Endodermal cell (in vitro differentiated cells): ENCODE measurements around the gene LMO7. TPM values are rescaled to one million over a fixed set of nuclear protein-coding genes. Genes with fewer than 3 reads are reported as not detected.

Source experiments
- DNase-seq: peaks from one replicate; pipeline ENCODE4 v3.0.0-alpha.2; 2017
- H3K27ac ChIP-seq: 2 replicates; pipeline ENCODE4 v1.5.1; 2013; ENCODE audit warnings: mild to moderate bottlenecking, low read depth, low read length, moderate library complexity
- H3K27me3 ChIP-seq: 2 replicates; pipeline ENCODE4 v1.6.1; 2013; ENCODE audit warnings: mild to moderate bottlenecking, low read length, moderate library complexity; ENCODE audit not compliant: insufficient read depth, control insufficient read depth, poor library complexity, severe bottlenecking
- H3K36me3 ChIP-seq: 2 replicates; pipeline ENCODE4 v1.7.0; 2013; ENCODE audit warnings: mild to moderate bottlenecking, low read length, moderate library complexity; ENCODE audit not compliant: control insufficient read depth, insufficient read depth
- H3K4me1 ChIP-seq: one replicate; pipeline ENCODE4 v1.7.0; 2013; ENCODE audit warnings: low read length; ENCODE audit not compliant: control insufficient read depth, insufficient read depth
- H3K4me3 ChIP-seq: 2 replicates; pipeline ENCODE4 v1.5.1; 2013; ENCODE audit warnings: mild to moderate bottlenecking, low read length, moderate library complexity
- H3K9ac ChIP-seq: 2 replicates; pipeline ENCODE4 v1.6.1; 2013; ENCODE audit warnings: mild to moderate bottlenecking, low read length, moderate library complexity; ENCODE audit not compliant: poor library complexity, severe bottlenecking; ENCODE audit errors: extremely low read depth
- H3K9me3 ChIP-seq: 2 replicates; pipeline ENCODE4 v1.6.1; 2013; ENCODE audit warnings: mild to moderate bottlenecking, low read length, moderate library complexity; ENCODE audit not compliant: control insufficient read depth
- H3K27ac Mint-ChIP-seq: 2 replicates; pipeline ENCODE4 v1.8.0; 2020; ENCODE audit warnings: mixed read lengths
- H3K27me3 Mint-ChIP-seq: 2 replicates; pipeline ENCODE4 v1.8.0; 2021; ENCODE audit warnings: mild to moderate bottlenecking, mixed read lengths; ENCODE audit not compliant: insufficient read depth
- H3K36me3 Mint-ChIP-seq: 2 replicates; pipeline ENCODE4 v1.8.0; 2020; ENCODE audit warnings: low read depth, mixed read lengths
- H3K4me1 Mint-ChIP-seq: 2 replicates; pipeline ENCODE4 v1.8.0; 2020; ENCODE audit warnings: mixed read lengths
- H3K4me3 Mint-ChIP-seq: 2 replicates; pipeline ENCODE4 v1.8.0; 2020; ENCODE audit warnings: mild to moderate bottlenecking, moderate library complexity, mixed read lengths
- H3K9me3 Mint-ChIP-seq: 2 replicates; pipeline ENCODE4 v1.8.0; 2020; ENCODE audit warnings: mild to moderate bottlenecking, mixed read lengths
- CTCF ChIP-seq: fragments of 200-600 bp; sonication (generic); conservative IDR thresholded peaks from 2 replicates; pipeline ENCODE4 v1.5.0; 2021; ENCODE audit warnings: antibody characterized with exemption, mild to moderate bottlenecking
- WGBS, 2 experiments: methylation state at CpG; one replicate each; pipeline versions ENCODE4 v1.1.5 to v1.1.7; 2013; ENCODE audit warnings: missing lambda C conversion rate in 2 of 2, mixed read lengths in 1 of 2; ENCODE audit not compliant: insufficient coverage in 1 of 2, insufficient read length in 1 of 2; 5-methylcytosine and 5-hydroxymethylcytosine counted together
- total RNA-seq, 2 donors: library from RNA; stranded (reverse); fragmentation: NEBNext Ultra II Directional in 1 of 2; extraction: Animal tissue kit (Norgen Biotek cat#: 25700) in 1 of 2; gene quantifications; 2 replicates in 1 of 2; 3 replicates in 1 of 2; pipeline ENCODE4 v1.2.1, GENCODE V29; 2021

The LMO7 gene
- total RNA-seq, 2 donors from 2014 or later = 9.9 to 14.1 TPM

GRCh38 chr13:75836441-75836840 lies 200.3 kb downstream of the LMO7 start:
- Mint-ChIP-seq H3K4me1 (no peaks in the 10 kb centered on the region), H3K27me3 (no peaks in the 10 kb centered on the region), H3K9me3 (no peaks in the 10 kb centered on the region), H3K4me3 (no peak overlapping the region), H3K27ac (no peak overlapping the region), H3K36me3 (peaks cover 2% of the 10 kb centered on the region)
- H3K4me3 ChIP-seq = no peak overlapping the region
- H3K9me3 ChIP-seq = no peaks in the 10 kb centered on the region
- WGBS, 2 experiments = 92 to 98% methylated on average over 4 of the region's 4 CpGs
- no peak overlapping the region for H3K9ac ChIP-seq
- H3K36me3 ChIP-seq = no peaks in the 10 kb centered on the region
- H3K4me1 ChIP-seq = no peaks in the 10 kb centered on the region
- no peak for DNase-seq
- no peak for TF ChIP-seq CTCF
- no peaks in the 10 kb centered on the region for H3K27me3 ChIP-seq
- no peak overlapping the region for H3K27ac ChIP-seq

DNA sequence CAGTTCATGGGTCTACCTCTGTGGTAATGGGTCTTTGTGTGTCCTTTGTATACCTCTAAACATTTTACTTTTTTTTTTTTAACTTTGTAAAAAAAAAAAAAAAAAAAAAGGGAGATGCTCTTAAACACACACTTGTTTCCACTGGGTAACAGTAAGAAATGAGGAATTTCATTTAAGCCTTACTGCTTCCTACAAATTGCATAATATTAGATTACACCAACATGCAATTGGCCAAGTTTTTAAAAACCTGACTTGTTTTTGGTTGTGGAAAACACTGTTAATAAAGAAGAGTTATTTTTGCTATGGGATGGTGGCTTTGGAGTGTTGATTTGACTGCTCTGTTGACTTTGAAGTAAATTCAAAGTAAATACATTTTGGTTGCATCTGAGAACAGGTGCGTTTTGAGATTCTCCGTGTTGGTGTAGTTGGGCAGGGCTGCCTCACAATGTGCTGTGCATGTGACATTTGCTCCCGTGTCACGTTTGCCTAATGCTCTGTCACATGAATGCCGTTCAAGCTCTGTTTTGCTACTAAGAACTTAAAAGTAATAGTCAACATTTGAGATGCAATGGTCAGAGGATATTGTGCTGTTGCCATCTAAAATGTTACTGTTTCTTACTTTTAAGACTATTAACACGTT lies 202.4 kb downstream of the LMO7 start:
- no peak overlapping the region for H3K27ac ChIP-seq
- Mint-ChIP-seq H3K4me1 (no peaks in the 10 kb centered on the region), H3K36me3 (peaks cover 21% of the 10 kb centered on the region), H3K27ac (no peak overlapping the region), H3K4me3 (no peak overlapping the region), H3K27me3 (no peaks in the 10 kb centered on the region), H3K9me3 (peaks cover 5% of the 10 kb centered on the region)
- H3K27me3 ChIP-seq = no peaks in the 10 kb centered on the region
- H3K9me3 ChIP-seq = no peaks in the 10 kb centered on the region
- H3K36me3 ChIP-seq = peaks cover 8% of the 10 kb centered on the region
- 93 to 100% methylated on average over 5 to 6 of the region's 6 CpGs for WGBS, 2 experiments
- no peak for DNase-seq
- no peak overlapping the region for H3K9ac ChIP-seq
- TF ChIP-seq CTCF = no peak
- H3K4me3 ChIP-seq = no peak overlapping the region
- H3K4me1 ChIP-seq = no peaks in the 10 kb centered on the region

GRCh38 chr13:75839406-75839805 lies 203.3 kb downstream of the LMO7 start:
- Histone ChIP-seq H3K9ac (no peak overlapping the region), H3K27ac (no peak overlapping the region), H3K4me3 (no peak overlapping the region), H3K4me1 (no peaks in the 10 kb centered on the region), H3K36me3 (peaks cover 8% of the 10 kb centered on the region), H3K27me3 (no peaks in the 10 kb centered on the region), H3K9me3 (no peaks in the 10 kb centered on the region)
- 89% methylated on average over 2 of the region's 2 CpGs; no CpG with 5 or more reads in 1 of the 2 experiments for WGBS, 2 experiments
- TF ChIP-seq CTCF = no peak
- no peak for DNase-seq
- Mint-ChIP-seq H3K36me3 (peaks cover 21% of the 10 kb centered on the region), H3K27me3 (no peaks in the 10 kb centered on the region), H3K4me1 (no peaks in the 10 kb centered on the region), H3K9me3 (peaks cover 5% of the 10 kb centered on the region), H3K27ac (no peak overlapping the region), H3K4me3 (no peak overlapping the region)
